H1 (cell line): ENCODE measurements around the gene KIF26B. TPM values are rescaled to one million over a fixed set of nuclear protein-coding genes. Genes with fewer than 3 reads are reported as not detected.

Experiments used
- CTCF ChIA-PET: fragments of 300-600 bp; sonication (Branson Sonifier 250); formaldehyde crosslinking; loops from one replicate; lab custom pipeline; 2021; ENCODE audit not compliant: partially characterized antibody; lab: Charles Lee
- POLR2A ChIA-PET: fragments of 300-600 bp; sonication (Branson Sonifier 250); formaldehyde crosslinking; loops from one replicate; lab custom pipeline; 2021; ENCODE audit warnings: inconsistent platforms; ENCODE audit not compliant: partially characterized antibody; lab: Charles Lee
- DNase-seq, 2 experiments: peaks; one replicate each; pipeline versions ENCODE4 v3.0.0 to v3.0.0-alpha.2; 2010 to 2022; ENCODE audit warnings: low spot score in 2 of 2, low read depth in 1 of 2, mixed read lengths in 1 of 2
- FAIRE-seq: peaks from 2 replicates; lab custom pipeline; 2011; peaks lifted over from hg19 to GRCh38; lab: Jason Lieb, UNC
- H2AFZ ChIP-seq: 2 replicates; pipeline ENCODE4 v1.8.1; 2012; ENCODE audit warnings: low read length, inconsistent platforms
- H2AK5ac ChIP-seq: 2 replicates; pipeline ENCODE4 v1.6.1; 2013; ENCODE audit warnings: low read depth, low read length
- H2BK120ac ChIP-seq: replicated peaks from 2 replicates; pipeline ENCODE3; 2013; ENCODE audit warnings: low read depth, low read length, inconsistent platforms
- H2BK12ac ChIP-seq: 2 replicates; pipeline ENCODE4 v1.6.1; 2013; ENCODE audit warnings: low read depth, low read length
- H2BK15ac ChIP-seq: 2 replicates; pipeline ENCODE4 v1.6.1; 2013; ENCODE audit warnings: low read length
- H2BK20ac ChIP-seq: 2 replicates; pipeline ENCODE4 v1.6.1; 2013; ENCODE audit warnings: low read length
- H2BK5ac ChIP-seq: 2 replicates; pipeline ENCODE4 v1.6.1; 2013; ENCODE audit warnings: low read depth, low read length
- H3K14ac ChIP-seq: 2 replicates; pipeline ENCODE4 v1.6.1; 2013; ENCODE audit warnings: inconsistent platforms; ENCODE audit not compliant: insufficient read length
- H3K18ac ChIP-seq: 2 replicates; pipeline ENCODE4 v1.6.1; 2013; ENCODE audit warnings: low read length; ENCODE audit errors: extremely low read depth
- H3K23ac ChIP-seq: 2 replicates; pipeline ENCODE4 v1.6.1; 2013; ENCODE audit warnings: inconsistent platforms; ENCODE audit not compliant: insufficient read length
- H3K23me2 ChIP-seq: 2 replicates; pipeline ENCODE4 v1.6.1; 2013; ENCODE audit warnings: low read depth, low read length
- H3K27ac ChIP-seq: 2 replicates; pipeline ENCODE4 v1.6.1; 2011; ENCODE audit warnings: low read depth, low read length, inconsistent platforms
- H3K27me3 ChIP-seq, 4 experiments: replicated peaks in 1 of 4; 1 replicate in 1 of 4; 2 replicates in 3 of 4; pipeline versions ENCODE4 v1.6.1 to v1.8.1; 2011 to 2013; ENCODE audit warnings: low read length in 3 of 4, mild to moderate bottlenecking in 3 of 4, inconsistent platforms in 2 of 4, mixed read lengths in 2 of 4, moderate library complexity in 1 of 4; ENCODE audit not compliant: control insufficient read depth in 3 of 4, insufficient read depth in 3 of 4; ENCODE audit errors: extremely low read depth in 1 of 4
- H3K36me3 ChIP-seq, 4 experiments: 2 replicates each; pipeline versions ENCODE4 v1.6.1 to v1.8.1; 2011 to 2013; ENCODE audit warnings: mild to moderate bottlenecking in 4 of 4, low read length in 3 of 4, moderate library complexity in 2 of 4, control low read depth in 1 of 4, inconsistent platforms in 1 of 4; ENCODE audit not compliant: insufficient read depth in 4 of 4, control insufficient read depth in 2 of 4
- H3K4ac ChIP-seq: replicated peaks from 2 replicates; pipeline ENCODE3; 2013; ENCODE audit warnings: low read length, low read depth, mixed read lengths, inconsistent platforms; ENCODE audit not compliant: insufficient read length
- H3K4me1 ChIP-seq, 4 experiments: replicated peaks in 1 of 4; 1 replicate in 1 of 4; 2 replicates in 3 of 4; pipeline versions ENCODE4 v1.6.1 to v1.8.1; 2011 to 2013; ENCODE audit warnings: low read length in 3 of 4, inconsistent platforms in 2 of 4, mixed read lengths in 1 of 4; ENCODE audit not compliant: insufficient read depth in 4 of 4, control insufficient read depth in 3 of 4
- H3K4me2 ChIP-seq, 2 experiments: 2 replicates each; pipeline versions ENCODE4 v1.6.1 to v1.8.1; 2011 to 2013; ENCODE audit warnings: low read depth in 2 of 2, low read length in 2 of 2, control low read depth in 1 of 2, inconsistent platforms in 1 of 2, mild to moderate bottlenecking in 1 of 2; ENCODE audit not compliant: insufficient read depth in 1 of 2
- H3K4me3 ChIP-seq, 4 experiments: fragments of 200-600, 300-600 bp in 1 of 4; sonication (generic), shearing (Covaris generic), sonication (Bioruptor Twin) in 1 of 4; 2 replicates each; pipeline versions ENCODE4 v1.5.1 to v1.8.1; 2011 to 2016; ENCODE audit warnings: low read length in 4 of 4, low read depth in 3 of 4, control low read depth in 2 of 4, inconsistent platforms in 2 of 4, mild to moderate bottlenecking in 2 of 4, mixed read lengths in 1 of 4, moderate library complexity in 1 of 4; ENCODE audit not compliant: insufficient read depth in 2 of 4; ENCODE audit errors: extremely low read depth in 1 of 4
- H3K56ac ChIP-seq: replicated peaks from 2 replicates; pipeline ENCODE3; 2013; ENCODE audit warnings: low read depth, mild to moderate bottlenecking, mixed read lengths, low read length, inconsistent platforms; ENCODE audit not compliant: insufficient read length
- H3K79me1 ChIP-seq: 2 replicates; pipeline ENCODE4 v1.6.1; 2013; ENCODE audit warnings: low read depth, low read length, control low read depth
- H3K79me2 ChIP-seq, 2 experiments: 2 replicates each; pipeline versions ENCODE4 v1.6.1 to v1.8.1; 2012 to 2013; ENCODE audit warnings: low read length in 2 of 2, mild to moderate bottlenecking in 2 of 2, inconsistent platforms in 1 of 2; ENCODE audit not compliant: insufficient read depth in 2 of 2, control insufficient read depth in 1 of 2
- H3K9ac ChIP-seq, 4 experiments: replicated peaks in 1 of 4; 1 replicate in 1 of 4; 2 replicates in 3 of 4; pipeline versions ENCODE4 v1.6.1 to v1.8.1; 2011 to 2013; ENCODE audit warnings: low read depth in 3 of 4, low read length in 3 of 4, control low read depth in 2 of 4, mild to moderate bottlenecking in 2 of 4, moderate library complexity in 2 of 4, inconsistent platforms in 1 of 4; ENCODE audit errors: extremely low read depth in 1 of 4
- H3K9me3 ChIP-seq, 2 experiments: 2 replicates each; pipeline versions ENCODE4 v1.6.1 to v1.8.1; 2012 to 2013; ENCODE audit warnings: mild to moderate bottlenecking in 2 of 2, moderate library complexity in 2 of 2, control low read depth in 1 of 2, inconsistent platforms in 1 of 2, low read depth in 1 of 2, low read length in 1 of 2, mixed read lengths in 1 of 2; ENCODE audit not compliant: insufficient read depth in 2 of 2
- H4K20me1 ChIP-seq, 2 experiments: replicated peaks in 1 of 2; 2 replicates each; pipeline versions ENCODE3 to v1.8.1; 2011 to 2013; ENCODE audit warnings: inconsistent platforms in 2 of 2, low read length in 2 of 2, mild to moderate bottlenecking in 1 of 2; ENCODE audit not compliant: insufficient read depth in 2 of 2, control insufficient read depth in 1 of 2
- H4K5ac ChIP-seq: 2 replicates; pipeline ENCODE4 v1.6.1; 2013; ENCODE audit warnings: low read length, low read depth, mixed read lengths, inconsistent platforms; ENCODE audit not compliant: insufficient read length
- H4K8ac ChIP-seq: 2 replicates; pipeline ENCODE4 v1.8.0; 2013; ENCODE audit warnings: mild to moderate bottlenecking, moderate library complexity, low read length, inconsistent platforms; ENCODE audit not compliant: insufficient read depth; ENCODE audit errors: extremely low read depth
- H4K91ac ChIP-seq: replicated peaks from 2 replicates; pipeline ENCODE3; 2013; ENCODE audit warnings: low read length, mixed read lengths, inconsistent platforms; ENCODE audit not compliant: insufficient read length
- EGR1 ChIP-seq: IDR thresholded peaks from 2 replicates; pipeline ENCODE4 v1.6.1; 2011; ENCODE audit warnings: low read depth, low read length, borderline replicate concordance
- RXRA ChIP-seq: IDR thresholded peaks from 2 replicates; pipeline ENCODE4 v1.6.1; 2011; ENCODE audit warnings: low read depth, mild to moderate bottlenecking, low read length, moderate library complexity; ENCODE audit not compliant: insufficient read depth
- SIN3A ChIP-seq, 2 experiments: IDR thresholded peaks in 1 of 2; conservative IDR thresholded peaks in 1 of 2; 2 replicates each; pipeline ENCODE4 v1.6.1; 2011 to 2012; ENCODE audit warnings: low read length in 2 of 2, improper control_type of control experiment in 1 of 2, low read depth in 1 of 2, mild to moderate bottlenecking in 1 of 2
- WGBS, 2 experiments: shearing (Covaris generic) in 1 of 2; methylation state at CpG; one replicate each; pipeline versions ENCODE4 v1.1.6 to v1.1.7; 2013 to 2015; ENCODE audit warnings: low lambda C conversion rate in 2 of 2, mixed read lengths in 2 of 2, inconsistent platforms in 1 of 2, low coverage in 1 of 2, missing lambda C conversion rate in 1 of 2; ENCODE audit not compliant: insufficient replicate concordance in 2 of 2, insufficient coverage in 1 of 2, insufficient read length in 1 of 2; ENCODE audit errors: extremely low coverage in 1 of 2, missing lambda C conversion rate in 1 of 2; 5-methylcytosine and 5-hydroxymethylcytosine counted together
- polyA plus RNA-seq, 7 experiments: library from polyadenylated mRNA; depleted of rRNA in 3 of 7; stranded (reverse) in 5 of 7; unstranded in 2 of 7; fragments of >200 nt in 5 of 7; fragments of 200-250 nt in 2 of 7; gene quantifications; 1 replicate in 5 of 7; 2 replicates in 1 of 7; 4 replicates in 1 of 7; pipeline versions ENCODE4 v1.2.1 to v1.2.3, GENCODE V29; 2011 to 2013; ENCODE audit warnings: missing spikeins in 2 of 7, mixed read lengths in 2 of 7
- total RNA-seq: library from RNA; stranded (reverse); fragmentation: NEBNext Ultra II Directional; extraction: Animal tissue kit (Norgen Biotek cat#: 25700); gene quantifications from 2 replicates; pipeline ENCODE4 v1.2.1, GENCODE V29; 2021

The KIF26B gene
- total and polyA plus RNA-seq, 2 of the 8 experiments (the other 6 are each of a cell fraction or from before 2014, with no cell fraction given) = 0.06 to 0.28 TPM

- no peak overlapping the region for H3K23ac ChIP-seq
- TF ChIP-seq RXRA (no peak), SIN3A (conservative IDR thresholded peaks at IDR 0.05 in 1 of 2, IDR thresholded peaks at IDR 0.05 in 1 of 2; ENCODE audit: low read depth in 1 of 2, low read length in 2 of 2) (no peak), EGR1 (no peak)
These were observed 307.4 kb downstream of the KIF26B start for GRCh38 chr1:245462161-245462560.

More at GRCh38 chr1:245462161-245462560, 307.4 kb downstream of the KIF26B start:
- H3K4me2 ChIP-seq = no peak overlapping the region
- no peak overlapping the region for H3K18ac ChIP-seq
- H3K27me3 ChIP-seq = no peaks in the 10 kb centered on the region; a peak in 1 of 7 replicates
- H3K9me3 ChIP-seq = no peaks in the 10 kb centered on the region
- no peak overlapping the region for H3K4me3 ChIP-seq
- H3K56ac ChIP-seq = no peak overlapping the region
- peaks cover 4% of the 10 kb centered on the region; the same call in 1 of the 2 replicates for H3K23me2 ChIP-seq
- ChIA-PET POLR2A (no interaction called here), CTCF (interaction anchor here (1.4 kb wide), 1 partner anchor 9 kb away, joined by 4 read pairs; no protein-coding TSS in a partner anchor)
- no peaks in the 10 kb centered on the region for H3K79me1 ChIP-seq
- H4K91ac ChIP-seq = no peak overlapping the region
- no peak overlapping the region for H2BK20ac ChIP-seq
- H2BK5ac ChIP-seq = peak overlapping the region; percentile 18; the same call in 1 of the 2 replicates
- peaks cover 0 to 5% of the 10 kb centered on the region in 2 experiments for H4K20me1 ChIP-seq
- H3K9ac ChIP-seq = no peak overlapping the region
- no peak overlapping the region for H3K4ac ChIP-seq
- no peak overlapping the region for H2BK120ac ChIP-seq
- H3K4me1 ChIP-seq = no peaks in the 10 kb centered on the region
- no peak overlapping the region for H3K14ac ChIP-seq
- no peak overlapping the region for H2AFZ ChIP-seq
- H2BK12ac ChIP-seq = no peak overlapping the region
- no peak for FAIRE-seq
- no peak overlapping the region for H2BK15ac ChIP-seq
- no peak overlapping the region for H4K8ac ChIP-seq
- no peak overlapping the region for H4K5ac ChIP-seq
- H3K79me2 ChIP-seq = no peaks in the 10 kb centered on the region
- 78% methylated on average over 7 of the region's 7 CpGs; no CpG with 5 or more reads in 1 of the 2 experiments for WGBS, 2 experiments
- no peak for DNase-seq
- H2AK5ac ChIP-seq = no peak overlapping the region
- H3K36me3 ChIP-seq = no peaks in the 10 kb centered on the region
- H3K27ac ChIP-seq = no peak overlapping the region
